GM12878 (cell line): ENCODE results near the gene GTF3C1. TPM values are rescaled to one million over a fixed set of nuclear protein-coding genes. Genes with fewer than 3 reads are reported as not detected.

ENCODE experiments used
- ATAC-seq: fragments of 200-7000 bp; cut with Tn5 transposase; 3 replicates; pipeline ENCODE4 v1.9.1; 2020; ENCODE audit warnings: mild to moderate bottlenecking, moderate library complexity
- BruUV-seq: library from RNA; stranded (reverse); fragments of 400-500 nt; replicated peaks from 2 replicates; lab custom pipeline; 2021; lab: Mats Ljungman, UMichigan
- CTCF ChIA-PET: fragments of 300-600 bp; sonication (Branson Sonifier 250); formaldehyde crosslinking; extraction: SDS; loops from one replicate; lab custom pipeline; 2021; ENCODE audit warnings: inconsistent platforms; lab: Yijun Ruan, JAX
- POLR2A ChIA-PET: fragments of 350-600 bp; formaldehyde crosslinking; extraction: SDS; loops from one replicate; lab custom pipeline; 2021; ENCODE audit warnings: inconsistent platforms; lab: Charles Lee
- RAD21 ChIA-PET: fragments of 300-600 bp; sonication (Branson Sonifier 250); formaldehyde crosslinking; loops from one replicate; lab custom pipeline; 2023; ENCODE audit warnings: antibody characterized with exemption; ENCODE audit not compliant: unreplicated experiment; lab: Charles Lee
- SMC1A ChIA-PET: fragments of 300-600 bp; sonication (Branson Sonifier 250); formaldehyde crosslinking; loops from one replicate; lab custom pipeline; 2023; ENCODE audit not compliant: unreplicated experiment, uncharacterized antibody; lab: Charles Lee
- DNase-seq: peaks from one replicate; pipeline ENCODE4 v3.0.0-alpha.2; 2011; ENCODE audit warnings: low read depth, low spot score
- FAIRE-seq: peaks from 3 replicates; lab custom pipeline; 2011; peaks lifted over from hg19 to GRCh38; lab: Jason Lieb, UNC
- H2AFZ ChIP-seq: 2 replicates; pipeline ENCODE4 v1.6.0; 2011; ENCODE audit warnings: low read depth, low read length, control low read depth; ENCODE audit not compliant: control insufficient read depth
- H3K27ac ChIP-seq: 2 replicates; pipeline ENCODE4 v1.5.1; 2011; ENCODE audit warnings: control low read depth; ENCODE audit not compliant: control insufficient read depth, insufficient read depth
- H3K27me3 ChIP-seq, 2 experiments: replicated peaks in 1 of 2; 2 replicates each; pipeline versions ENCODE4 v1.6.0 to v1.6.1; 2011; ENCODE audit warnings: low read length in 1 of 2; ENCODE audit not compliant: control insufficient read depth in 2 of 2, insufficient read depth in 2 of 2
- H3K36me3 ChIP-seq, 2 experiments: 2 replicates each; pipeline ENCODE4 v1.5.1; 2011; ENCODE audit warnings: low read length in 1 of 2; ENCODE audit not compliant: control insufficient read depth in 2 of 2, insufficient read depth in 2 of 2
- H3K4me1 ChIP-seq: 2 replicates; pipeline ENCODE4 v1.6.1; 2011; ENCODE audit warnings: mild to moderate bottlenecking, low read length, moderate library complexity, mixed read lengths; ENCODE audit not compliant: control insufficient read depth, insufficient read depth
- H3K4me2 ChIP-seq: 2 replicates; pipeline ENCODE4 v1.6.0; 2011; ENCODE audit warnings: control low read depth; ENCODE audit not compliant: control insufficient read depth, insufficient read depth
- H3K4me3 ChIP-seq: fragments of 200-600 bp; sonication (generic); 2 replicates; pipeline ENCODE4 v1.5.1; 2016
- H3K79me2 ChIP-seq: 2 replicates; pipeline ENCODE4 v1.6.0; 2011; ENCODE audit warnings: low read length; ENCODE audit not compliant: control insufficient read depth, insufficient read depth
- H3K9ac ChIP-seq: 2 replicates; pipeline ENCODE4 v1.8.0; 2011; ENCODE audit warnings: low read length, control low read depth, mixed read lengths; ENCODE audit not compliant: control insufficient read depth, insufficient read depth
- H3K9me3 ChIP-seq: replicated peaks from 3 replicates; pipeline ENCODE4 v1.5.1; 2011; ENCODE audit warnings: mild to moderate bottlenecking, low read length; ENCODE audit not compliant: control insufficient read depth, insufficient read depth
- H4K20me1 ChIP-seq: 2 replicates; pipeline ENCODE4 v1.6.0; 2011; ENCODE audit not compliant: control insufficient read depth, insufficient read depth
- CREB1 ChIP-seq: IDR thresholded peaks from 2 replicates; pipeline ENCODE4 v1.6.1; 2012; ENCODE audit warnings: low read depth, mild to moderate bottlenecking, inconsistent platforms
- DPF2 ChIP-seq: fragments of 450-650 bp; IDR thresholded peaks from 2 replicates; pipeline ENCODE4 v1.6.1; 2017; ENCODE audit warnings: mild to moderate bottlenecking
- ETV6 ChIP-seq, 2 experiments: fragments of 450-650 bp in 1 of 2; IDR thresholded peaks in 1 of 2; conservative IDR thresholded peaks in 1 of 2; 2 replicates each; pipeline ENCODE4 v1.6.1; 2014; ENCODE audit warnings: antibody characterized with exemption in 1 of 2, borderline replicate concordance in 1 of 2, low read depth in 1 of 2, mild to moderate bottlenecking in 1 of 2, moderate library complexity in 1 of 2
- EZH2 ChIP-seq: IDR thresholded peaks from 2 replicates; pipeline ENCODE4 v1.6.1; 2012; ENCODE audit warnings: low read depth, mild to moderate bottlenecking, control low read depth, inconsistent platforms, low read length, borderline replicate concordance; ENCODE audit not compliant: control insufficient read depth
- KAT2A ChIP-seq: conservative IDR thresholded peaks from 2 replicates; pipeline ENCODE4 v1.6.1; 2011; ENCODE audit warnings: low read depth, low read length; ENCODE audit not compliant: control insufficient read depth
- LARP7 ChIP-seq: fragments of 450-650 bp; IDR thresholded peaks from 2 replicates; pipeline ENCODE4 v1.6.1; 2017; ENCODE audit warnings: mild to moderate bottlenecking
- MTA2 ChIP-seq: fragments of 450-650 bp; IDR thresholded peaks from 2 replicates; pipeline ENCODE4 v1.6.1; 2016; ENCODE audit warnings: low read depth, mild to moderate bottlenecking, moderate library complexity
- MTA3 ChIP-seq: IDR thresholded peaks from 2 replicates; pipeline ENCODE4 v1.6.1; 2012; ENCODE audit warnings: low read length, inconsistent platforms, borderline replicate concordance
- NBN ChIP-seq: fragments of 450-650 bp; IDR thresholded peaks from 2 replicates; pipeline ENCODE4 v1.6.1; 2016
- NFYB ChIP-seq: IDR thresholded peaks from 2 replicates; pipeline ENCODE4 v1.6.1; 2011; ENCODE audit warnings: low read depth, mild to moderate bottlenecking, low read length, improper control_type of control experiment, moderate library complexity; ENCODE audit not compliant: insufficient read depth
- RELA ChIP-seq: fragments of 450-650 bp; IDR thresholded peaks from 2 replicates; pipeline ENCODE4 v1.8.0; 2014; ENCODE audit warnings: borderline replicate concordance; ENCODE audit not compliant: partially characterized antibody
- RUNX3 ChIP-seq: IDR thresholded peaks from 2 replicates; pipeline ENCODE4 v1.6.1; 2012; ENCODE audit warnings: low read length, inconsistent platforms
- SUZ12 ChIP-seq: fragments of 200-600 bp; sonication (generic); IDR thresholded peaks from one replicate; pipeline ENCODE4 v1.6.1; 2018; ENCODE audit warnings: antibody characterized with exemption, mild to moderate bottlenecking; ENCODE audit not compliant: unreplicated experiment
- TCF3 ChIP-seq: IDR thresholded peaks from 2 replicates; pipeline ENCODE4 v1.6.1; 2012; ENCODE audit warnings: low read depth, mild to moderate bottlenecking, low read length, borderline replicate concordance; ENCODE audit not compliant: insufficient read depth
- YBX1 ChIP-seq: fragments of 450-650 bp; IDR thresholded peaks from 2 replicates; pipeline ENCODE4 v1.6.1; 2016; ENCODE audit warnings: antibody characterized with exemption
- ZBED1 ChIP-seq: IDR thresholded peaks from 2 replicates; pipeline ENCODE4 v1.6.1; 2016; ENCODE audit warnings: borderline replicate concordance
- ZNF217 ChIP-seq: fragments of 450-650 bp; IDR thresholded peaks from 2 replicates; pipeline ENCODE4 v1.6.1; 2017; ENCODE audit warnings: antibody characterized with exemption, mild to moderate bottlenecking
- WGBS: methylation state at CpG from one replicate; pipeline ENCODE4 v1.1.6; 2016; ENCODE audit warnings: low lambda C conversion rate; ENCODE audit not compliant: insufficient replicate concordance, insufficient coverage; ENCODE audit errors: missing lambda C conversion rate; 5-methylcytosine and 5-hydroxymethylcytosine counted together
- in situ Hi-C: fragments of 300-500 bp; cut with MboI; formaldehyde crosslinking; loops from 9 replicates; pipeline ENCODE4 v1.14.3; 2018; ENCODE audit warnings: mixed read lengths
- intact Hi-C: fragments of 100-400 bp; cut with micrococcal nuclease; formaldehyde crosslinking; loops from one replicate; pipeline ENCODE4 v1.14.2; 2022; ENCODE audit not compliant: unreplicated experiment
- polyA plus RNA-seq, 11 experiments: library from polyadenylated mRNA; depleted of rRNA in 4 of 11; unstranded in 6 of 11; stranded (reverse) in 5 of 11; fragments of >200 nt; fragmentation: Nextera tagmentation in 4 of 11; fragmentation: Illumina TruSeq in 1 of 11; extraction: Ambion mirVana in 4 of 11; extraction: Trizol in 1 of 11; gene quantifications; 1 replicate in 1 of 11; 2 replicates in 10 of 11; pipeline versions ENCODE4 v1.2.1 to v1.2.3, GENCODE V29; 2011 to 2016; ENCODE audit warnings: inconsistent platforms in 2 of 11, missing spikeins in 2 of 11, low read depth in 1 of 11
- total RNA-seq, 4 experiments: library from RNA; depleted of rRNA in 3 of 4; stranded (reverse); fragments of >200 nt in 3 of 4; fragmentation: Illumina TruSeq in 1 of 4; extraction: Trizol in 1 of 4; gene quantifications; 2 replicates each; pipeline versions ENCODE4 v1.2.1 to v1.2.3, GENCODE V29; 2013 to 2021
- TF ChIP-seq, protein P1 (sequence below): IDR thresholded peaks from 2 replicates; pipeline ENCODE4 v1.6.1; 2012; ENCODE audit warnings: low read length, inconsistent platforms
- TF ChIP-seq, protein P2 (sequence below): fragments of 450-650 bp; IDR thresholded peaks from 2 replicates; pipeline ENCODE4 v1.6.1; 2016; ENCODE audit warnings: mild to moderate bottlenecking

Gene GTF3C1
- total and polyA plus RNA-seq, 10 of the 15 experiments (the other 5 are each of a cell fraction or from before 2014, with no cell fraction given) = 0.98 to 60.9 (median 34.3) TPM

DNA sequence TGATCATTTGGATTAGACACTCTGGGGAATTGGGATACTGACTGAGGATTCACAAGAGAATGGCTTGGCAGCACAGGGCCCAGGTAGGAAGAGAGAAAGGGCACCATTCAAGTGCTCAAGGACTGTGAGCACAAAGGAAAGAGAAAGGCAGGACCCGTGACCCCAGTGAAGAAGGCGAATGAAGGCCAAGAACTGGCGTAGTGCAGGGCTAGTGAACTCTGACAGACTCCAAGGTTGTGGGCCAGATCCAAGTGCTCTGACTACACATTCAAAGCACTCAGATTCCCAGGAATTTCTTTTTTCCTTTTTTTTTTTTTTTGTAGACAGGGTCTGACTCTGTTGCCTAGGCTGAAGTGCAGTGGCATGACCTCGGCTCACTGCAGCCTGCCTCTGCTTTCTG lies 5.0 kb downstream of the GTF3C1 start:
- intact Hi-C loops (no loop called here), in situ Hi-C loops (no loop called here)
- no peak overlapping the region for H3K9ac ChIP-seq
- H3K9me3 ChIP-seq = no peaks in the 10 kb centered on the region; the same call in 2 of the 3 replicates
- H3K27me3 ChIP-seq = no peaks in the 10 kb centered on the region
- H4K20me1 ChIP-seq = no peaks in the 10 kb centered on the region
- ChIA-PET RAD21 (no interaction called here), CTCF (no interaction called here), POLR2A (no interaction called here), SMC1A (no interaction called here)
- peaks cover 12 to 15% of the 10 kb centered on the region in 2 experiments for H3K36me3 ChIP-seq
- DNase-seq (no peak), ATAC-seq (no peak), FAIRE-seq (no peak)
- peaks cover 22% of the 10 kb centered on the region for H3K79me2 ChIP-seq
- TF ChIP-seq ETV6 (conservative IDR thresholded peaks at IDR 0.05 in 1 of 2, IDR thresholded peaks at IDR 0.05 in 1 of 2; ENCODE audit: borderline replicate concordance in 1 of 2, low read depth in 1 of 2) (no peak), CREB1 (no peak), RUNX3 (no peak), MTA2 (no peak), NFYB (no peak), KAT2A (no peak), ZBED1 (no peak), NBN (no peak), TCF3 (no peak), LARP7 (no peak), YBX1 (no peak), SUZ12 (no peak), RELA (no peak), MTA3 (no peak), ZNF217 (no peak), DPF2 (no peak), EZH2 (no peak)
- TF ChIP-seq, protein P1, sequence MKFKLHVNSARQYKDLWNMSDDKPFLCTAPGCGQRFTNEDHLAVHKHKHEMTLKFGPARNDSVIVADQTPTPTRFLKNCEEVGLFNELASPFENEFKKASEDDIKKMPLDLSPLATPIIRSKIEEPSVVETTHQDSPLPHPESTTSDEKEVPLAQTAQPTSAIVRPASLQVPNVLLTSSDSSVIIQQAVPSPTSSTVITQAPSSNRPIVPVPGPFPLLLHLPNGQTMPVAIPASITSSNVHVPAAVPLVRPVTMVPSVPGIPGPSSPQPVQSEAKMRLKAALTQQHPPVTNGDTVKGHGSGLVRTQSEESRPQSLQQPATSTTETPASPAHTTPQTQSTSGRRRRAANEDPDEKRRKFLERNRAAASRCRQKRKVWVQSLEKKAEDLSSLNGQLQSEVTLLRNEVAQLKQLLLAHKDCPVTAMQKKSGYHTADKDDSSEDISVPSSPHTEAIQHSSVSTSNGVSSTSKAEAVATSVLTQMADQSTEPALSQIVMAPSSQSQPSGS = no peak
- TF ChIP-seq, protein P2, sequence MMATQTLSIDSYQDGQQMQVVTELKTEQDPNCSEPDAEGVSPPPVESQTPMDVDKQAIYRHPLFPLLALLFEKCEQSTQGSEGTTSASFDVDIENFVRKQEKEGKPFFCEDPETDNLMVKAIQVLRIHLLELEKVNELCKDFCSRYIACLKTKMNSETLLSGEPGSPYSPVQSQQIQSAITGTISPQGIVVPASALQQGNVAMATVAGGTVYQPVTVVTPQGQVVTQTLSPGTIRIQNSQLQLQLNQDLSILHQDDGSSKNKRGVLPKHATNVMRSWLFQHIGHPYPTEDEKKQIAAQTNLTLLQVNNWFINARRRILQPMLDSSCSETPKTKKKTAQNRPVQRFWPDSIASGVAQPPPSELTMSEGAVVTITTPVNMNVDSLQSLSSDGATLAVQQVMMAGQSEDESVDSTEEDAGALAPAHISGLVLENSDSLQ = no peak
- no TSS peak for BruUV-seq
- peaks cover 17% of the 10 kb centered on the region for H3K4me1 ChIP-seq
- no peak overlapping the region for H3K4me3 ChIP-seq
- H3K4me2 ChIP-seq = no peak overlapping the region
- whole genome bisulfite sequencing = 100% methylated on average over 4 of the region's 4 CpGs
- H3K27ac ChIP-seq = no peak overlapping the region
- H2AFZ ChIP-seq = no peak overlapping the region
